Stimulated activated CD4-positive, alpha-beta T cell treated with anti-CD3 and anti-CD28 coated beads, Interleukin-15, amount 100 ng/mL, for 1 hour (primary cell): ENCODE data around the gene RFC5.

Source experiments
- DNase-seq, 2 donors: peaks; one replicate each; pipeline ENCODE4 v3.0.0-alpha.2; 2020; ENCODE audit warnings: low read depth in 1 of 2, low spot score in 1 of 2

RFC5 gene

DNA sequence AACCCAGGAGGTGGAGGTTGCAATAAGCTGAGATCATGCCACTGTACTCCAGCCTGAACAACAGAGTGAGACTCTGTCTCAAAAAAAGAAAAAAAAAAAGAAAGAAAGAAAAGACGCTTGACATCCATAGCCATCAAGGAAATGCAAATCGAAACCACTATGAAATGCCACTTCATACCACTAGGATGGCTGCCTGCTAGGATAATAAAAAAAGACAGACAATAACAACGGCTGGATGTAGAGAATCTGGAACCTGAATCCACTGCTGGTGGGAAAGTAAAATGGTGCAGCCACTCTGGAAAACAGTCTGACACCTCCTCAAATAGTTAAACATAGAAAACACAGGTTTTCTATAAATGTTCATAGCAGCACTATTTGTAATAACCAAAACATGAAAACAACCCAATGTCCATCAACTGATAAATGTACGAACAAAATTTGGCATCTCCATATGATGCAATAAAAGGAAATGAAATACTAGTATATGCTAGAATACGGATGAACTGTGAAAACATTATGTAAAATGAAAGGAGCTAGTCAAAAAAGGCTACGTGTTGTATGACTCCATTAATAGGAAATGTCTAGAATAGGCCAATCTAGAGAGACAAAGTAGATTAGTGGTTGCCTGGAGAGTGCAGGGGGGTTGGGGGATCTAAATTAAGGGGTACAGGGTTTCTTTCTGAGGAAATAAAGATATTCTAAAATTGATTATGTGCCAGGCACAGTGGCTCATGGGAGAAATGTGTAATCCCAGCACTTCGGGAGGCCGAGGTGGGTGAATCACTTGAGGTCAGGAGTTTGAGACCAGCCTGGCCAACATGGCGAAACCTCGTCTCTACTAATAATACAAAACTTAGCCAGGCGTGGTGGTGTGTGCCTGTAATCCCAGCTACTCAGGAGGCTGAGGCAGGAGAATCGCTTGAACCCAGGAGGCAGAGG lies 34.7 kb downstream of the RFC5 start:
- no peak for DNase-seq

DNA sequence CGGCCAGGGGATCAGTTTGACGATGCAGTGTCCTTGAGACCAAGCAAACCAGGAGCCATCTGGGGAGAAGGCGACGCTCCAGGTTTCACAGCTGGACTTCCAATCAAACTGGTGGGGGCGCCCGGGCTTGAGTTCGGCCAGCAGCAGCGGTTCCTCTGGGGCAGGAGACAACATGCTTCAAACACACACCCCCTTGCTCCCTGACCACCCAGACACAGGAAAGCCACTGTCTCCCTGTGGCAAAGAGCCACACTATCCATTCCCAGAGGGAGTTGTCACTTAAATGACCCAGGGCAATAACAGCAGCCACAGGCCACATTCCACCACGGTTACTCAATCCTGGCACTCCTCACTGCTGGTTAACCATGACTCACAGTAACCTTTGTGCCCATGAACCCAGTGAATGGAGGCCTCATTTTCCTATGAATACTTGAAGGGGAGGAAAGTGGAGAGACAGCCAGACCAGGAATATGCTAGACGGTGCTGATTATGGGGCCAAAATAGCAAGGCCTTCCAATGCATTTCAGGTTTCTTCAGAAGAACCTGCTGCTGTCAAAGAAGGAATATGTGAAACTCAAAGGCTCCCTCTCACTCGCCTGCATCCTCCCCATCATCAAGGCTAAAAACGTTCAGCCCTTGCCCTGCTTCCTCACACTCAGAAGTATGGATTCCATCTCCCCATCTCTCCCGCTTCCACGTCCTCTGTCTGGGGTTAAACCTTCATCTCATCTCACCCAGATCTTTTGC lies 36.0 kb downstream of the RFC5 start:
- no peak for DNase-seq

DNA sequence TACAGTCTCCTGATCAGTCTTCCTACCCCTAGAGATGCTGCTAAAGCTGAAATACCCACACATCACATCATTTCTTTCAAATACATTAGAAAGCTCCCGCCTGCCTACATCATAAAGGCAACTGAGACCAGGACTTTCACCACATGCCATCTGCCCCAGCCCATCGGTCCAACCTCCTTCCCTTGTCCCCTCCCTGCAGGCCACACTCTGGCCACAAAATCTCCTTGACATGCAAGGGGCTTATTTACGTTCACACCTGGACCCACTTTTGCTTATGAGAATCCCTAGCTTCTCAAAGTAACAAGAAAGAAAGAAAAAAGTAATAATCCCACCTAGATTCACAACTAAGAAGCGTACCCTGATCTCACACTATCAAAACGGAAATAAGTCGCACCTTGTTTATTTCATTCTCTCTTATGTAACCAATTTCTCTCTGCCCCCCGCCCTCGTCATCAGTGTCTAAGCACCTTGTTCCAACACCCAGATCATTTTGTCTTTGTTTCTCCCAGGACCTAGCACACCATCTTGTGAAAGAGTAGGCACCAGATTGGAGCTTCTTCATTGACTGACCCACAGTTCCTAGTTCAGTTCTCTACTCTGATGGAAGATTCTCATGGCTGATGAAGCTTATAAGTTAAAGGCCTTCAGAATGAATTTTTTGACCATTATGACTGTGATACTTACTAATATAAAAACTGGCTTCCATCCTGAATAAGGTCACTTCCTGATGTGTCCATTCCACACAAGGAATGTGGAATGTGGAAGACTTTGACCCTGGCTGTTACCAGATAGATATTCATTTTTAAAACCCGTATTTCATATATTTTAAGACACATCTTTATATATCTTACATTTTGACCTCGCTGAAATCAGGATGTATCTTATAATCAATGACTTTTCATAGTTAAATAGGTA lies 36.8 kb downstream of the RFC5 start:
- DNase-seq: no peak

DNA sequence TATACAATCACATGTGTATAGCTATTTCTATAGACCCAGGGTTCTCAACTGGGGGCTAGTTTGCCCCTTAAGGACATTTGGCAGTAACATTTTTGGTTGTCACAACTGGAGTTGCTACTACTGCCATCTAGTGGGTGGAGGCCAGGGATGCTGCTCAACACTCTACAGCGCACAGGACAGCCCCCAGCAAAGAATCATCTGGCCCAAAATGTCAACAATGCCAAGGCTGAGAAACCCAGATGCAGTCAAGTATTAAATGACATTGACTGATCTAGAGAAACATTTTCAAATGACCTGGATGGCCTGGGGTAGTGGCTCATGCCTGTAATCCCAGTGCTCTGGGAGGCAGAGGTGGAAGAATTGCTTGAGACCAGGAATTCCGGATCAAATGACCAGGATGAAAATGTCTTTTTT lies 38.6 kb downstream of the RFC5 start:
- DNase-seq: peak; percentile 28 to 44

DNA sequence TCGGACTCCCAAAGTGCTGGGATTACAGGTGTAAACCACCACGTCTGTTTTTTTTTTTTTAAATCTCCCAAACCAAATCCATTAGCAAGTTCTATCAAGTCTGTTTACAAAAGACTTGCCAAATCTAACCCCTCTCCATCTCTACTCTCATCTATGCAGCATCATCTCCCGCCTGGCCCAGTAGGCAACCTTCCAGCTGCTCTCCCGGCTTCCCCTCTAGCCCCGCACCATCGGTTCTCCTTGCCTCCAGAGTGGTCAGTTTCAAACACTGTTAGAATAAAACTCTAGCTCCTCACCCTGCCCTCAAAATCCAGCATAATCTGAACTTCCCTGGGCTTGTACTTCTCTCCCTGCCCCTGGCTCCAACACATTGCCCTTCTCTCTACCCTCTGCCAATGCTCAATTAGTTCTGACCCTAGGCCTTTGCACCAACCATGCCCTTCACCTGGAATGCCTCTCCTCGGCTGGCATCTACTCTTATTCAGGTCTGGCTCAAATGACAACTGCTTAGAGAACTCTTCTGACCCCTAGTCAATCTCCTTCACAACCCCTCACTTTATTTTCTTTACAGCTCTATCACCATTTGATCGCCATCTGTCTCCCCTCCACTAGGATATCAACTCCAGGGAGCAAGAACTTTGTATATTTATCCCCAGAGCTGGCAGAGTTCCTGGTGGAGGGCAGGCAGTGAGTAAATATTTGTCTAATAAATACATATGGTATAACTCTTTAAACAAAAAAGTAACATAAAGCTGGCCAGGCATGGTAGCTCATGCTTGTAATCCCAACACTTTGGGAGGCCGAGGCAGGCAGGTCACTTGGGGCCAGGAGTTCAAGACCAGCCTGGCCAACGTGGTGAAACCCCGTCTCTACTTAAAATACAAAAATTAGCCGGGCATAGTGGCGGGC lies 39.6 kb downstream of the RFC5 start:
- no peak for DNase-seq

DNA sequence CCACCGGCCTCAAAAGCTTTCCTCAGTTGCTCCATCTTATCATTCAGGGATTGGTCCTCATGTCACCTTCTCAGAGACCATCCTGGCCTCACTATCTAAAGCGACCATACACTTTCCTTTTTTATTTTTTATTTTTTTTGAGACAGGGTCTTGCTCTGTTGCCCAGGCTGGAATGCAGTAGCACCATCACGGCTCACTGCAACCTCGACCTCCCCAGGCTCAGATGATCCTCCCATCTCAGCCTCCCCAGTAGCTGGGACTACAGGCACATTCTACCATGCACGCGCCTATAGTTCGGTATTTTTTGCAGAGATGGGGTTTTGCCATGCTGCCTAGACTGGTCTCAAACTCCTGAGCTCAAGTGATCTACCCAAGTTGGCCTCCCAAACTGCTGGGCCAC lies 41.7 kb downstream of the RFC5 start:
- no peak for DNase-seq

DNA sequence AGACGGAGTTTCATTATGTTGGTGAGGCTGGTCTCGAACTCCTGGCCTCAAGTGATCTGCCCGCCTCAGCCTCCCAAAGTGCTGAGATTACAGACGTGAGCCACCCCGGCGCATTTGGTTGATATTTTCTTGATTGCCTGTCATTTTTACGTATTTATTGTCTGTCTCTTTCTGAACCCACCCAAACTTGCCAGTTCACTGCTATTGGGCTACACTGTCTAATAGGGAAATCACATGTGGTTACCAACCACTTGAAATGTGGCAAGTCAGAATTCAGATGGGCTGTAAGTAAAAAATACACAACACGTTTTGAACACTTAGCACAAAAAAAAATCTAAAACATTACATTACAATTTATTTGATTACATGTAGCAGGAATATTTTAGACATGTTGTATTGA lies 42.4 kb downstream of the RFC5 start:
- DNase-seq: no peak

DNA sequence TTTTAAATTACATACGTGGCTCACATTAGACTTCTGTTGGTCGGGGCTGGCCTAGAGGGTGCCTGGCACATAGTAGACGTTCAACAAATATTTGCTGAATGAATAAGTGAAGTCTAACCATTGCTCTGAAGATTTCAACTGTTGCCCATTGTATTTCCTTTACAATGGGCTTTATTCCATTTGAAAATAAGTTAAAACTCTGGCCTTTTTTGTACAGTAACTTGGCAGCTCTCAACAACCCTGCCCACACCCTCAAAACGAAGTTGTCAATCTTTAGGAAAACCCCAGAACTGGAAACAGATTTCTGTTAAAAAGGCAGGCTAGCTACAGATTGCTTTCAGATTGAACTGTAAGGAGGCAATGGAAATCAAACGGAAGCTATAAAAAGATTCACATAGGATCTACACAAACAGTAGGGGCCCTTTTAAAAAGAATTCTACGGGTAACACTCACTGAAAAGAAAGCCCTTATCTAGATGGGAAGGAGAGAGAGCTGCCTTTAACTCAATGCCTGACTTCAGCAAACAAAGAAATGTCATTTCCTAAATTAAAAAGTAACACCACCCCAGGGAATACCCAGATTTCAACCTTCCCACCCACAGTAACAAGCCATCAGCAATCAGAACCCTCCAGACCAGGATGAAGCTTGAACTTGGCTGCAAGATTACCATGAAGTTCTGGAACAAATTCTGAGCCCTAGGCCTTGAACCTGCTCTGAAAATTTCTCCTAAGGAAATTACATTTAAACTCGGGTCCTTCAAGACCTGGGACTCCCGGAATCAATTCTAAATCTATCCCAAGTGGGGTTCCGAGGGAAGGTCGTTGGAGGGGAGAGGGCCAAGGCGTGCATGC lies 43.1 kb downstream of the RFC5 start:
- DNase-seq: no peak

DNA sequence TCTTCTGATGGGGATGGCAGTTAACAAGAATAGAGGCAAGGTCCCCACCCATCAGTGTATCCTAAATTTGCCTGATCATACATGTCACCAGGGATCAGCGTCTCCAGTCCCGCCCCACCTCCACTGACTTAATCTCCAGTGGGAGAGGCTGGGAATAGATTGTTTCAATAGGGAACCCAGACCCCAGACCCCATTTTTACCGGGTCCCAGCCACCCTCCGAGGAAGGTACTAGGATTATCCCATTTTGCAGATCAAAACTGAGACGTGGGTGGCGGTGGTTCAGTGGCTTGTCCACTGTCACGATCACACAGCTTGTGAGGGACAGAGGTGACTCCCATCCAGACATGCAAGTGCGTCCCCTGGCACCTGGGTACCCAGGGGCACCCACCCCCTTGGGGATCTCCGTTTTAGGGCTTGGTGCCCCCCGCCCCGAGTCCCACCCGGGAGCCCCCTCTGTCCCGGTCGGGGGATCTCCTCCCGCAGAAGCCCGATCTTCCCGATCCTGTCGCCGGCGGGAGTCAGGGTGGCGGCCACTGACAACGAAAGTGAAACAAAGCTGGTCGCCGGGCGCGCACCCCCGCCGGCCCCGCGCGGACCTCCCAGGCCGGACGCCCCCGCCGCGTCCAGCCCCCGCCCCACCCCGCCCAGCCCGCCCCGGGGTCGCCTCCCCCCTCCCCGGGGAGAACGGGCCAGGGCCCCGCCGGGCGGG lies 44.0 kb downstream of the RFC5 start:
- DNase-seq: no peak

DNA sequence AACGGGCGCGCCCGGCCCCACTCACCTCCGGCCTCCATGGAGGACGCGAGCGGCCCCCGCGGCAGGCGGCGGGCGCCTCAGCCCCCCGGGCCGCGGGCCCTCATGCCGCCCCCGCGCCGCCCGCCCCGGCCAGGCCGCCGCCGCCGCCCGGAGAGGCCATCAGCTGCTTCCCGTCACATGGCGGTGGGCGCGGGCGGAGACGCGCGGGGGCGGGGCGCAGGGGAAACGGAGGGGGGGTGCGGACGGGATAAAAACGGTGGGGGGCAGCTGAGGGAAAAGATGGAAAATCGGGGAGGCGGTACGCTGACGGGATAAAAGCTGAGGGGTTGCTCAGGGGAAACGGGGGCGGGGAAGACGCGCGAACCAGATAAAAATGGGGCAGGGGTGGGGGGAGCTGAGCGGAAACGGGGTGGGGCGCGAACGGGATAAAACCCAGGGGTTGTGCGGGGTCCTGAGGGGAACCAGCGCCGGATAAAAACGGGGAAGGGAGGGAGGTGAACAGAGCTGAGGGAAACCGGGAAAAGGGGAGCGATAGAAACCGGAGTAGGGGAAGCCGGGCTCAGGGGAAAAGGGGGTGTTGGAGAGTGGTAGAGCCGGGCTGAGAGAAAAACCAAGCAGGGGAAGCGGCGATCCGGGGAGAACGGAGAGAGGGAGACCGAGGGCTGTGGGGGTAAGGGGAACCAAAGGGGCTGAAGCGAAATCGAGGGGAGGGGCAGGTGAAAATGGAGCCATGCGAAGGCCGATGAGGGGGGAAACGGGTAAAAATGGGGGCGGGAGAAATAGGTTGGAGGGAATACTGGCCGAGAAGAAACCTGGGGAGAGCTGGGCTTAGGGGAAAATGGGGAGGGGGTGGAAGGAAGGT lies 44.7 kb downstream of the RFC5 start, which contains the start of gene WSB2:
Gene WSB2 (minus strand): TSS at position 169 of the 862 bp plus-strand sequence. CDS start 131 bp downstream, at position 38.
- peak; percentile 12 to 50 for DNase-seq

DNA sequence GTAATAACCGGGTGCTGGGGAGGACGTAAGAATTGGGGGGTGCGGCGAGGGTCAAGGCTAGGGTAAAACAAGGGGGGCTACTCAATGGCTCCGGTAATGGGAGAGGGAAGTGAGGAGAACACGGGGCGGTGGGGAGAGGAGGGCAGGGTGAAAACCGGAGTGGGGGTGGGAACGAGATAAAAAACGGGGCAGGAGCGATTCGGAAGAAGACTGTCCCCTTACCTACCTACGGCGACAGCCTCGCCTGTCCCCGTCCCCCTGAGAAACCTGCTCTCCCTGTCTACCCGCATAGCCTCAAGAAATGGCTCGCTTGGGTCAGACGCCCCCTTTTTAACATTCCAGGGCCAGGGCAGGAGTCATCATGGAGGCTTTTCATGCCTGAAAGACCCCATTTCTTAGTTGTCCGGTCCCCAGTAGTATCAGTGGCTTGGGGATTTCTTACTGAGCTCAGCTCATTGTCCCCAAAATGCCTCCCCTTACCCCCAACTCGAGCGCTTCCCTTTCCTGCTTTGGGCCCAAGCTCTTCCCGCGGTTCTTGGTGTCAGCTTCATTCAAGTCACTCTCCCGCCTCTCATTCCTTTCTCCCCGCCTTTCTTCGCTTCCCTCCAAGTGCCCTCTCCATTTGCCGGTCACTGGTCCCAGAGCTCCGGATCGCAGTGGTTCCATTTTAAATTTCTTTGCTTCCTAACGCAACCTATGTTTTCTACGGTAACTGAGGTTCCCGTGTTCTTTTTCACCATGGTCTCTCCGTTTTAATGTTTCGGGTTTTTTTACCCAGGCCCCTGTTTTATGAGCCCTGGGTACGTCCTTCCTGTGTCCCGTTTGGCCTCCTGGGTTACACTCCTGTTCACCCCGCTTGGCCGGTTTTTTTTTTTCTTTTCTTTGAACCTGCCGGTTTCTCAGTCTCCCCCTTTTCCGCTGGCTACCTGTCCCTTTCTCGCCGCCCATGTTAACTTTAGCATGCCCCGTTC lies 45.7 kb downstream of the RFC5 start:
- no peak for DNase-seq

DNA sequence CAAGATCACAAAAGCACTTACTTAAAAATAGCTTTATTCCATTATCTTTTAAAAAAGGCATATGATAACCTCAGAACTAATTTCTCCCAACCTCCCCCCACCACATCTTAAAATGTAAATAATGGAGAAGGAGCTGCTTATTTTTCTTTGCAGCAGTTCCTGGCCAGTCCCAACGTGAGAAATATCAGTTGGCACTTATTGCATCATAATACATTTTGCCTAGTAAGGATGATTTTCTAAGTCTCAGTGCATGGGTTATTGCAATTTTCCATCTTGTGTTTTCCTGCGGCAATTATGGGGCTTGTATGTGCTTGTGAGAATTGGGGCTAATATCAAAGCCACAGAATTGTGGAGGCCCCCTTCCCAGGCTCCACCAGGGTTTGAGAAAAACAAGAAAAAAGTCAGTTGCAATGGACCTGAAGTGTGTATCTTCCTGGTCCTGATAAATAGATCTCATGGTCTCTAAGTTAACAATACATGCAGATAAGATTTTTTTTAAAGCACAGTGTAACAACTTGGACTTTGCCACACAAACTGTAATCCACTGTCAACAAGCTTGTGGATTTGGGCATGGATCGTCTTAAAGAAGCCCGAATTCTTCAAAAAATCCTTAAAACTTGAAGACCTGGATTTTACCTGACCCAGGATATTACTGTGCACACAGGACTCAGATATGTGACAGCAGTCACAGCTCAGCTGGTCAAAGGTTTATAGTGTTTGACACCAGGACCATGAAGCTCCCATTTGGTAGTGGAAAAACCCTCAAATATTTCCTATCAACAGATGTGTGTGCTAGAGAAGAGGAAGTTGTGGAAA lies 47.3 kb downstream of the RFC5 start:
- no peak for DNase-seq

DNA sequence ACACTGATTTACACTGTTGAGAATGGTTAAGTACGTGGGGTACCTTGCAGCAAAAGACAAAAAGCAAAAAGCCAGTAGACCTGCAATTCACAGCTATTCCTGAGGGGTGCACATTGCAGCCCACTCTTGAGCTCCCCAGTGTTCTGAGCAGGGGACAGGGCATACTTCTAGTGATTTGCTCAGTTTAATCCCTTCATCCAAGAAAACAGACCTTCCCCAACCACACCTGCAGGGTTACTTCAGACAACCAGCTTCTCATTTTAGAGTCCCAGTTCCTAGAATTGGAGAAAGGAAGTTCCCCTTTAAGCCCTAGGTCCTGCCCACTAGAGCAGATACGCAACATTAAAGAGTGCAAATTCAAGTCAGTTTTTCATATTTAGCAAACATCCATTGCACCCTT lies 48.1 kb downstream of the RFC5 start:
- DNase-seq: no peak

DNA sequence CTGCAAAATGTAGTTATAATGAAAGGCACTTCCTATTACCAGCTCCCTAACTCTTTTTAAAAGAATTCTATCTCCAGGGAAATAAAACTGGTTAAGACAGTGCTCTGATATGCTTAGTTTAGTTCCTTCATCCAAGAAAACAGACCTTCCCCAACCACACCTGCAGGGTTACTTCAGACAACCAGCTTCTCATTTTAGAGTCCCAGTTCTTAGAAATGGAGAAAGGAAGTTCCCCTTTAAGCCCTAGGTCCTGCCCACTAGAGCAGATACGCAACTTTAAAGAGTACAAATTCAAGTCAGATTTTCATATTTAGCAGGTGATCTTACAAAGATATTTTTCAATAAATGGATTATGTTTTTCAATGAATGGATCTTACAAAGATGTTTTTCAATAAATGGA lies 48.9 kb downstream of the RFC5 start:
- no peak for DNase-seq

DNA sequence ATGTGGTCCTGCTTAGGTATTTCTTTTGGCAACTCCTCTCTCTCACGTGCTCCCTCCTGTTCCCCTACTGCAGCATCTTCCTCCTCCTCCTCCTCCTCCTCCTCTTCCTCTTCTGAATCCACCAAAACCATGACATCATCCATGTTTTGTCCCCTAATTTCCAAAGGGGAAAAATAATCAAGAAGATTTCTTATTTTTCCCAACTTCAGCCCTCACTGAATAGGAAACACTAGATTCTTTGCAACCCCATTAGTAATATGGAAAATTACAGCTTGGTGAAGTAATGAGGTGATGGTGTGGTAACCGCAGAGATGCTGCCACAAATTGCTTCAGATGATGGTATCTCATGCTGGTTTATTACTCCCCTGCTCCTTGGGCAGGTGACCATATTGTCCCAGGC lies 51.9 kb downstream of the RFC5 start:
- DNase-seq: no peak

DNA sequence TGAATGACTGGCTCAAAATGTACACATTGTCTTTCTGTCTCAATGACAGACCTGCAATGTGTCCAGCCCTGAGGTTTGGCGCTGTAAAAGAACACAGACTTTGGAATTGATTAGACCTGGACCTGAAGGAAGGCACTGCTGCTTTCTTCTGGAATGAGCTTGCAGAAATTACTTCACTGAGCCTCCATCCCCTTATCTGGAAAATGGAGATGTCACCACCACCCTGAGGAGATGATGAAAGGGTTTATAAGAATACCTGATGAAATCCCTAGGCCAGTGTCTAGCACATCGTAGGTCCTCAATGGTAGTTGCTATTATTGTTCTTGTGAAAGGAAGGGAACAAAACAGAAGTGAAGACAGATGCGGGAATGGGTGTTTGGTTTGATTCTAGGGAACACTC lies 54.1 kb downstream of the RFC5 start:
- DNase-seq: no peak
